ENCODE measurements around the gene MRNIP.

DNA sequence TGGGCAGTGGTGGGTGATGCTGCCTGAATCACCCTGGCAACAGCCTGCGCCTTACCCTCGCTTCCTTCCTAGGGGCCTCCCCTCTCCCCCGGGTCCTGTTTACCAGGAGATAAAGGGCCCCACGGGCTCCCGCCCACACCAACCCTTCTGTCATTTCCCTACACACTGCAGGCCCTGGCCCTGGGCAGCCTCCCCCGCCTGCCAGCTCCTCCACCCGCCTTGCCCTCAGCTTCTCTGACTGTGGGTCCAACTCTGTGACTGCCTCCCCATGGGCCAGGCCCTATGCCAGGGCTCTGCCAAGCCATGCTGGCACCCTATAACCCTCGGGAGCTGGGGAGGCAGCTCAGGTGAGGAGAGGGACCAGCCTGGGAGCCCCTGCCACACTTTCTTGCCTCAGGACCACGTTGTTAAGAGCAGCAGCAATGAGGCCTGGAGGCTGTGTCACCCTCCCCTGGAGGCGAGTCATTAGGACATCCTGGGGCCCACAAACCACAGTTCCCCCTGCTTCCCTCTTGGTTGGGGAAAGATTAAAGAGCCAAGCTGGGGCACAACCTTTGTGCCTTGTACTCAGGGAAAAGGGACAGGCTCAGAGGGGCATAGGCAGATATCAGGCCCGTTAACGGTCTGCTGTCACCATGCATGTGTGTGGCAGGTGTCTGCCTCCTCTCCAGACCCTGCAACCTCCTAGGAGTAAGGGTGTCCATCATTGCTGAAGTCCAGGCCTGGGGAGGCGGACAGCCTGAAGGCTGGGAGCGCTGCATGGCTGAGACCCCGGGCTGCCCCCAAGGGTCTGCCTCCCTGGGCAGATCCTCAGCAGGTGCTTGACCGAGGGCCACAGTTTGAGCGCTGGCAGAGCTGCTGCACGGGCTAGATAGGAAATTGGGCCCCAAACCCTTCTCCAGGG, 54.7 kb downstream of the MRNIP start:
- TF ChIP-seq, protein P1, sequence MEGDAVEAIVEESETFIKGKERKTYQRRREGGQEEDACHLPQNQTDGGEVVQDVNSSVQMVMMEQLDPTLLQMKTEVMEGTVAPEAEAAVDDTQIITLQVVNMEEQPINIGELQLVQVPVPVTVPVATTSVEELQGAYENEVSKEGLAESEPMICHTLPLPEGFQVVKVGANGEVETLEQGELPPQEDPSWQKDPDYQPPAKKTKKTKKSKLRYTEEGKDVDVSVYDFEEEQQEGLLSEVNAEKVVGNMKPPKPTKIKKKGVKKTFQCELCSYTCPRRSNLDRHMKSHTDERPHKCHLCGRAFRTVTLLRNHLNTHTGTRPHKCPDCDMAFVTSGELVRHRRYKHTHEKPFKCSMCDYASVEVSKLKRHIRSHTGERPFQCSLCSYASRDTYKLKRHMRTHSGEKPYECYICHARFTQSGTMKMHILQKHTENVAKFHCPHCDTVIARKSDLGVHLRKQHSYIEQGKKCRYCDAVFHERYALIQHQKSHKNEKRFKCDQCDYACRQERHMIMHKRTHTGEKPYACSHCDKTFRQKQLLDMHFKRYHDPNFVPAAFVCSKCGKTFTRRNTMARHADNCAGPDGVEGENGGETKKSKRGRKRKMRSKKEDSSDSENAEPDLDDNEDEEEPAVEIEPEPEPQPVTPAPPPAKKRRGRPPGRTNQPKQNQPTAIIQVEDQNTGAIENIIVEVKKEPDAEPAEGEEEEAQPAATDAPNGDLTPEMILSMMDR (IDR thresholded peaks at IDR 0.05), result no peak
- no peak for TF ChIP-seq POLR2A (IDR thresholded peaks at IDR 0.05)
